HL-60 (cell line): ENCODE results near the gene AKR1D1.
"Not testable (repeated sequence)": the region's sequence is repeated elsewhere in the genome, so short reads cannot be mapped to it uniquely, and the experiment has no call there.

ENCODE experiments used
- DNase-seq, 2 experiments: peaks; one replicate each; pipeline ENCODE4 v3.0.0-alpha.2; 2010 to 2020; ENCODE audit warnings: low read depth in 1 of 2, low spot score in 1 of 2
- H3K27ac ChIP-seq: fragments of 250-450 bp; sonication (Bioruptor Pico); replicated peaks from 2 replicates; pipeline ENCODE4 v1.5.1; 2020; ENCODE audit warnings: mild to moderate bottlenecking, moderate library complexity
- H3K27me3 ChIP-seq: fragments of 250-450 bp; sonication (Bioruptor Pico); 2 replicates; pipeline ENCODE4 v1.5.1; 2021; ENCODE audit warnings: mild to moderate bottlenecking, moderate library complexity; ENCODE audit not compliant: insufficient read depth, poor library complexity, severe bottlenecking
- H3K4me3 ChIP-seq: replicated peaks from 2 replicates; pipeline ENCODE4 v1.5.1; 2011; ENCODE audit warnings: mild to moderate bottlenecking, control low read depth, low read length; ENCODE audit not compliant: insufficient read depth
- CTCF ChIP-seq: IDR thresholded peaks from one replicate; pipeline ENCODE4 v1.5.1; 2011; ENCODE audit warnings: low read length, control low read depth, inconsistent platforms; ENCODE audit not compliant: insufficient read depth
- GABPA ChIP-seq: IDR thresholded peaks from 2 replicates; pipeline ENCODE4 v1.6.1; 2012; ENCODE audit warnings: low read depth
- POLR2AphosphoS5 ChIP-seq: IDR thresholded peaks from 2 replicates; pipeline ENCODE4 v1.6.1; 2012; ENCODE audit warnings: low read depth
- REST ChIP-seq: IDR thresholded peaks from 2 replicates; pipeline ENCODE4 v1.6.1; 2012; ENCODE audit warnings: low read depth; ENCODE audit not compliant: insufficient replicate concordance
- SPI1 ChIP-seq: IDR thresholded peaks from 2 replicates; pipeline ENCODE4 v1.6.1; 2012; ENCODE audit warnings: low read depth, mild to moderate bottlenecking, borderline replicate concordance

Gene AKR1D1

DNA sequence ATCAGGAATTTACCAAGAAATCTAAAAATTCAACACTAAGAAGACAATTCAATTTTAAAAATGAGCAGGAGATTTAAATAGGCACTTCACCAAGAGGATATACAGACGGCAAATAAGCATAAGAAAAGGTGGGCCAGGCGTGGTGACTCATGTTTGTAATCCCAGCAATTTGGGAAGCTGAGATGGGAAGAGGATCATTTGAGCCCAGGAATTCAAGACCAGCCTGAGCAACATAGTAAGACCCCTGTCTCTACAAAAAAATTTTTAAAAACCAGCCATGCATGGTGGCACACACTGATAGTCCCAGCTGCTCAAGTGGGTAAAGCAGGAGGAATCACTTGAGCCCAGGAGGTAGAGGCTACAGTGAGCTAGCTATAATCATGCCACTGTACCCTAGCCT, 3.5 kb upstream of the AKR1D1 start:
- Histone ChIP-seq H3K27me3 (no peaks in the 10 kb centered on the region), H3K27ac (no peak overlapping the region), H3K4me3 (no peak overlapping the region)
- DNase-seq = no peak
- TF ChIP-seq GABPA (no peak), SPI1 (no peak), POLR2AphosphoS5 (no peak), REST (no peak), CTCF (no peak)

- no peaks in the 10 kb centered on the region for H3K27me3 ChIP-seq
- H3K27ac ChIP-seq = no peak overlapping the region
- no peak overlapping the region for H3K4me3 ChIP-seq
- DNase-seq = no peak
- TF ChIP-seq REST (no peak), SPI1 (no peak), CTCF (no peak), POLR2AphosphoS5 (no peak), GABPA (no peak)
These were observed 2.1 kb upstream of the AKR1D1 start for GRCh38 chr7:138074121-138074520.

- no peak for DNase-seq
- H3K27me3 ChIP-seq = no peaks in the 10 kb centered on the region
- TF ChIP-seq GABPA = no peak
- TF ChIP-seq POLR2AphosphoS5 = no peak
- no peak for TF ChIP-seq SPI1
- H3K27ac ChIP-seq = no peak overlapping the region
- H3K4me3 ChIP-seq = no peak overlapping the region
These were observed 1.7 kb upstream of the AKR1D1 start for GRCh38 chr7:138074540-138074939.

- TF ChIP-seq CTCF = no peak
- TF ChIP-seq REST = no peak
- no peak for TF ChIP-seq GABPA
- no peak for TF ChIP-seq SPI1
- TF ChIP-seq POLR2AphosphoS5 = no peak
- Histone ChIP-seq H3K4me3 (no peak overlapping the region), H3K27me3 (no peaks in the 10 kb centered on the region), H3K27ac (no peak overlapping the region)
- no peak for DNase-seq
These were observed 909 bp upstream of the AKR1D1 start for GRCh38 chr7:138075350-138075749.

- not testable (repeated sequence) for H3K27me3 ChIP-seq, DNase-seq, H3K27ac ChIP-seq, H3K4me3 ChIP-seq
These were observed 473 bp upstream of the AKR1D1 start for GRCh38 chr7:138075786-138076185.
